GM20000 (cell line): Measurements from ENCODE around the gene PRMT3.
"Not testable (repeated sequence)": the region's sequence is repeated elsewhere in the genome, so short reads cannot be mapped to it uniquely, and the experiment has no call there.

Experiments used
- DNase-seq: peaks from one replicate; pipeline ENCODE4 v3.0.0; 2012; ENCODE audit warnings: low spot score
- TF ChIP-seq, protein P1 (sequence below): IDR thresholded peaks from 2 replicates; pipeline ENCODE4 v1.5.1; 2012; ENCODE audit warnings: mild to moderate bottlenecking, control low read depth; ENCODE audit errors: extremely low read depth, missing control alignments

PRMT3 gene

DNA sequence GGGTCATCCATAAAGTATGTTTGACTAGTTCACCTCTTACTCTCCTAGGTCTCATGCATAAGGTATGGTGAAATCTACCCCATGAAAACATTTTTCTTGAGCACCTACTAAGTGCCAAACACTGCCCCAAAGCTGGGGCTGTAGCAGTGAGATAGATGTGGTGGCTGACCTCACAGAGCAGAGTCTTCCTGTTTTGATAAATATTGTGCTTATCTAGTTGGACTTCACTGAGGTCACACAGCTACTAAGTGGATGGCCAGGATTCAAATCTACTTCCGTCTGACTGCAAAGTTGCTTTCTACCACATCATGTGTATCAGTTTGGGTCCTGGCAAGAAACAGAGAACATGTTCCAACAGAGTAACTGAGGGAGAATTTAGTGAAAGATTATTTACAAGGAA, 30.4 kb upstream of the PRMT3 start:
- TF ChIP-seq, protein P1, sequence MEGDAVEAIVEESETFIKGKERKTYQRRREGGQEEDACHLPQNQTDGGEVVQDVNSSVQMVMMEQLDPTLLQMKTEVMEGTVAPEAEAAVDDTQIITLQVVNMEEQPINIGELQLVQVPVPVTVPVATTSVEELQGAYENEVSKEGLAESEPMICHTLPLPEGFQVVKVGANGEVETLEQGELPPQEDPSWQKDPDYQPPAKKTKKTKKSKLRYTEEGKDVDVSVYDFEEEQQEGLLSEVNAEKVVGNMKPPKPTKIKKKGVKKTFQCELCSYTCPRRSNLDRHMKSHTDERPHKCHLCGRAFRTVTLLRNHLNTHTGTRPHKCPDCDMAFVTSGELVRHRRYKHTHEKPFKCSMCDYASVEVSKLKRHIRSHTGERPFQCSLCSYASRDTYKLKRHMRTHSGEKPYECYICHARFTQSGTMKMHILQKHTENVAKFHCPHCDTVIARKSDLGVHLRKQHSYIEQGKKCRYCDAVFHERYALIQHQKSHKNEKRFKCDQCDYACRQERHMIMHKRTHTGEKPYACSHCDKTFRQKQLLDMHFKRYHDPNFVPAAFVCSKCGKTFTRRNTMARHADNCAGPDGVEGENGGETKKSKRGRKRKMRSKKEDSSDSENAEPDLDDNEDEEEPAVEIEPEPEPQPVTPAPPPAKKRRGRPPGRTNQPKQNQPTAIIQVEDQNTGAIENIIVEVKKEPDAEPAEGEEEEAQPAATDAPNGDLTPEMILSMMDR, result no peak
- DNase-seq, result no peak

DNA sequence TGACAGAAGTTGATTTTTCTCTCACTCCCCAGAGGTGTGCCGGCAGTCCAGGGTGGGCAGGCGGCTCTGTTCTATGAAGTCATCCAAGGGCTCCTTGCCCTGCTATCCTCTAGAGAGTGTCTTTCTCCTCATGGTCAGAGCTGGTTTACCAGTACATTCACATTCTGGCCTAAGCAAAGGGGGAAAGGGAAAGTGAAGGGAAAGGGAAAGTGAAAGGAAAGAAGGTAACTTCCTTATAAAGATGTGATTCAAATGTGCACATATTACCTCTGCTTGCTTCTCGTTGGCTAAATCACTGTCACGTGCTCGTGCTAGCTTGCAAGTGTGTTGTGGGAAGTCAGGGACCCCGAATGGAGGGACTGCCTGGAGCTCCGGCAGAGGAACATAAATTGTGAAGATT, 26.9 kb upstream of the PRMT3 start:
- TF ChIP-seq, protein P1, result no peak
- peak; percentile 32 for DNase-seq

DNA sequence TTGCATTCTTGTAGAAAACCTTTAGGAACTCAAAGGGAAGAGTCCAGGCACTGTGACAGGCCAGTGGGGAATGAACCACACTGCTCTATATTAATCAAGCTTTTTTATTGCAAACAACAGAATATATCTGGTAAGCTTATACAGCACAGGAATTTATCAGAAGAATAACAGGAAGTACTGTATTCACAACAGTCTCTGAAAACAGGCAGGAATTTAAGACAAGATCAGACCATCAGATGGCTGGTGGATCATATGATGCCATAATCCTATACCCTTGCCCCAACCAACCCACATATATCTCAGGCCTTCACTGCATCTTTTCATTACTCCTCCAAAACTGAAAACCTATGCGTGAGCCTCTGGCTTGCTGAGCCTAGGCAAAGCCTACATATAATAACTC, 25.0 kb upstream of the PRMT3 start:
- no peak for DNase-seq
- TF ChIP-seq, protein P1, result no peak

- TF ChIP-seq, protein P1, result no peak
Observed at GRCh38 chr11:20363149-20363499, 24.4 kb upstream of the PRMT3 start.

DNA sequence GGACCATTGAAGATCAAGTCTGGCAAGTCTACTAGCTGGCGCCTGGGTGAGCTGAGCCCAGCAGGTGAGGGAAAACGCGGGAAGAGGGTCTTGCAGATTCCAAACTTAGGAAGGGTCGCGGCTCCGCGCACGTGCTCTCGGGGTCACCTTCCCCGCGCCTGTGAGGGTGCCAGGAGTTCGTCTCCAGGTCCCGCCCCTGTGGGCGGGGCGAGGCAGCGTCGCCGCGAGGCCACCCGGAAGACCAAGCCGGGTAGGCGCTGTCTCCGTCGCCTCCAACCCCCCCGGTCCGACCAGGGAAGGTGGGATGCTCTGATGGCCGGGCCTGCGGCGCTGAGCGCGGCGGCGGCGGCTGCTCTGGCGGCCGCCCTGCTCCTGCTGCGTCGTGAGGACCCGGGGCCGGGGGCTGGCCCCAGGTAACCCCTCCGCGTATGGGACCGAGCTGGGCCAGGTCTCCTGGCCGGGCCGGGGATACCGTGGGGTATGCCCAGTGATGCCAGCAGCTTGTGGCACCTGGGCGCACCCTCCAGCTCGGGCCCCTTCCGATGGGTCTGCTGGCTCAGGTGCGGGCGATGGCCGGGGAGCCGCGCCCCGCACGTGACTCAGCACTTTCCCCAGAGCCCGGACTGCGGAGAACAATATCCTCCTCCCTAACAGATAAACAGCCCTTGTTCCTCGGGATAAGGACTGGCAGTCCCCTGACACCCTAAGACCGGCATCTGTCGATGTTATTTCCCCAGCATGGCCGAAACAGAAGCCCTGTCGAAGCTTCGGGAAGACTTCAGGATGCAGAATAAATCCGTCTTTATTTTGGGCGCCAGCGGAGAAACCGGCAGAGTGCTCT, 23.8 kb upstream of the PRMT3 start, which contains the start of gene HTATIP2:
HTATIP2 (plus strand) TSS at position 215 of the 841 bp plus-strand sequence; CDS start at position 739, 524 bp downstream.
- TF ChIP-seq, protein P1, result no peak
- peak; percentile 87 for DNase-seq

More at GRCh38 chr11:20363149-20363499, 24.4 kb upstream of the PRMT3 start:
- DNase-seq, result no peak

- TF ChIP-seq, protein P1, result no peak
- DNase-seq, result peak; percentile 31
Observed at GRCh38 chr11:20364341-20364792, 23.1 kb upstream of the PRMT3 start.

DNA sequence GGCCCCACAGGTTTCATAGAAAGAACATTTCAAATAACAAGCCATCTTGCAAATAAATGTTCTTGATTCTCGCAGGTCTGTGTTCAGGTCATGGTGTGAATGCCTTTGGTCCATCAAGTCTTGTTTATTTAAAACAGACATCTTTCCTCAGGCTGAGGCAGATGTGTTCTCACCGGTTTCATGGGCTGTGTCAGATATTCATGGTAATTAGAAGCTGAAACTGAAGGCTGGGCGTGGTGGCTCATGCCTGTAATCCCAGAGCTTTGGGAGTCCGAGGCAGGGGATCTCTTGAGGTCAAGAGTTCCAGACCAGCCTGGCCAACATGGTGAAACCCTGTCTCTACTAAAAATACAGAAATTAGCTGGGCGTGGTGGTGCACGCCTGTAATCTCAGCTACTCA, 22.1 kb upstream of the PRMT3 start:
- not testable (repeated sequence) for DNase-seq
